CD4-positive, CD25-positive, alpha-beta regulatory T cell (primary cell): ENCODE data around the gene COX19. TPM values are rescaled to one million over a fixed set of nuclear protein-coding genes. Genes with fewer than 3 reads are reported as not detected.

Experiments used
- ATAC-seq, 2 donors: fragments of 150-1000 bp; cut with Tn5 transposase; one replicate each; pipeline ENCODE4 v1.10.0; 2021; ENCODE audit warnings: low read depth in 2 of 2, moderate number of reproducible peaks in 2 of 2, moderate library complexity in 1 of 2
- DNase-seq, 3 donors: peaks; one replicate each; pipeline versions ENCODE4 v3.0.0 to v3.0.0-alpha.2; 2012 to 2022; ENCODE audit warnings: mixed read lengths in 1 of 3
- H3K27ac ChIP-seq: one replicate; pipeline ENCODE4 v1.7.0; 2013; ENCODE audit warnings: mild to moderate bottlenecking, low read length; ENCODE audit not compliant: insufficient read depth, poor library complexity, severe bottlenecking
- H3K27me3 ChIP-seq: one replicate; pipeline ENCODE4 v1.7.0; 2013; ENCODE audit warnings: low read length; ENCODE audit not compliant: control insufficient read depth, insufficient read depth
- H3K36me3 ChIP-seq: one replicate; pipeline ENCODE4 v1.7.0; 2013; ENCODE audit warnings: mild to moderate bottlenecking, low read length, moderate library complexity; ENCODE audit not compliant: control insufficient read depth, insufficient read depth
- H3K4me1 ChIP-seq: 2 replicates; pipeline ENCODE4 v1.7.0; 2013; ENCODE audit warnings: mild to moderate bottlenecking, low read length; ENCODE audit not compliant: insufficient read depth, control insufficient read depth, poor library complexity, severe bottlenecking
- H3K4me3 ChIP-seq: one replicate; pipeline ENCODE4 v1.7.0; 2013; ENCODE audit warnings: low read depth, mild to moderate bottlenecking, low read length, moderate library complexity
- H3K9me3 ChIP-seq, 2 experiments: 1 replicate in 1 of 2; 2 replicates in 1 of 2; pipeline ENCODE4 v1.7.0; 2013; ENCODE audit warnings: low read length in 2 of 2, mild to moderate bottlenecking in 1 of 2, moderate library complexity in 1 of 2; ENCODE audit not compliant: control insufficient read depth in 2 of 2
- H3K27ac Mint-ChIP-seq, 3 donors: one replicate each; pipeline ENCODE4 v1.8.0; 2020 to 2022; ENCODE audit warnings: mild to moderate bottlenecking in 3 of 3, mixed read lengths in 3 of 3, moderate library complexity in 2 of 3
- H3K27me3 Mint-ChIP-seq: one replicate; pipeline ENCODE4 v1.8.0; 2022; ENCODE audit warnings: mild to moderate bottlenecking, mixed read lengths
- H3K36me3 Mint-ChIP-seq: one replicate; pipeline ENCODE4 v1.8.0; 2020; ENCODE audit warnings: mixed read lengths
- H3K4me1 Mint-ChIP-seq, 4 donors: one replicate each; pipeline ENCODE4 v1.8.0; 2020 to 2022; ENCODE audit warnings: mixed read lengths in 4 of 4, mild to moderate bottlenecking in 1 of 4
- H3K4me3 Mint-ChIP-seq, 4 donors: one replicate each; pipeline ENCODE4 v1.8.0; 2020 to 2022; ENCODE audit warnings: mild to moderate bottlenecking in 4 of 4, mixed read lengths in 4 of 4, moderate library complexity in 3 of 4
- H3K9me3 Mint-ChIP-seq, 7 donors: one replicate each; pipeline ENCODE4 v1.8.0; 2020 to 2022; ENCODE audit warnings: mixed read lengths in 7 of 7, mild to moderate bottlenecking in 3 of 7, moderate library complexity in 2 of 7
- polyA plus RNA-seq, 4 donors: library from polyadenylated mRNA; unstranded; fragments of 300-500 nt; fragmentation: Illumina TruSeq; gene quantifications; one replicate each; pipeline ENCODE4 v1.2.3, GENCODE V29; 2021
- total RNA-seq: library from RNA; stranded (reverse); gene quantifications from one replicate; pipeline ENCODE4 v1.2.3, GENCODE V29; 2022

COX19 gene
- total and polyA plus RNA-seq, 5 donors from 2014 or later = 18.3 to 36.8 (median 24.9) TPM

GRCh38 chr7:957418-958220, 17.7 kb downstream of the COX19 start:
- no peak overlapping the region for H3K27ac ChIP-seq
- ATAC-seq = no peak
- no peak overlapping the region for H3K27ac Mint-ChIP-seq

GRCh38 chr7:956031-956430, 19.3 kb downstream of the COX19 start:
- ATAC-seq = no peak
- Histone ChIP-seq H3K36me3 (no peaks in the 10 kb centered on the region), H3K4me3 (no peak overlapping the region), H3K9me3 (no peaks in the 10 kb centered on the region), H3K4me1 (peaks cover 7% of the 10 kb centered on the region), H3K27me3 (no peaks in the 10 kb centered on the region), H3K27ac (no peak overlapping the region)
- Mint-ChIP-seq H3K9me3 (no peaks in the 10 kb centered on the region), H3K36me3 (no peaks in the 10 kb centered on the region), H3K4me1 (peaks cover 0 to 2% (median 0%) of the 10 kb centered on the region in 4 donors), H3K4me3 (peak overlapping the region; percentile 24 to 86 (median 58)), H3K27ac (no peak overlapping the region), H3K27me3 (peaks cover 17% of the 10 kb centered on the region)
- no peak for DNase-seq

More at GRCh38 chr7:957418-958220, 17.7 kb downstream of the COX19 start:
- Mint-ChIP-seq H3K36me3 (no peaks in the 10 kb centered on the region), H3K4me3 (no peak overlapping the region), H3K9me3 (peaks cover 0 to 1% (median 0%) of the 10 kb centered on the region in 7 donors), H3K4me1 (peaks cover 0 to 6% (median 1%) of the 10 kb centered on the region in 4 donors), H3K27me3 (peaks cover 23% of the 10 kb centered on the region)
- no peak for DNase-seq
- Histone ChIP-seq H3K4me3 (no peak overlapping the region), H3K36me3 (no peaks in the 10 kb centered on the region), H3K27me3 (no peaks in the 10 kb centered on the region), H3K4me1 (peaks cover 7% of the 10 kb centered on the region), H3K9me3 (no peaks in the 10 kb centered on the region)

- Histone ChIP-seq H3K27me3 (no peaks in the 10 kb centered on the region), H3K4me1 (peaks cover 7% of the 10 kb centered on the region), H3K4me3 (no peak within 1 kb of the TSS), H3K27ac (no peak within 1 kb of the TSS), H3K9me3 (no peaks in the 10 kb centered on the region), H3K36me3 (no peaks in the 10 kb centered on the region)
- H3K36me3 Mint-ChIP-seq = no peaks in the 10 kb centered on the region
- no peak within 1 kb of the TSS for H3K27ac Mint-ChIP-seq
- peak within 1 kb of the TSS in 3 of 4 donors; percentile 74 to 81 (median 74) for H3K4me3 Mint-ChIP-seq
- peaks cover 0 to 2% (median 0%) of the 10 kb centered on the region in 4 donors for H3K4me1 Mint-ChIP-seq
- H3K9me3 Mint-ChIP-seq = no peaks in the 10 kb centered on the region
- ATAC-seq = peak; percentile 67 to 70
- peak in 2 of 3 donors; percentile 50 to 60 for DNase-seq
- peaks cover 22% of the 10 kb centered on the region for H3K27me3 Mint-ChIP-seq
These were observed 20.8 kb downstream of the COX19 start, which contains the start of gene ADAP1 for GRCh38 chr7:954330-955238. TSS of gene ADAP1 (minus strand) at chr7:954680. CDS start at chr7:954477, 203 bp downstream.

GRCh38 chr7:953547-954327, 21.6 kb downstream of the COX19 start:
- Histone ChIP-seq H3K27ac (no peak overlapping the region), H3K9me3 (no peaks in the 10 kb centered on the region), H3K4me3 (no peak overlapping the region), H3K27me3 (no peaks in the 10 kb centered on the region), H3K36me3 (no peaks in the 10 kb centered on the region), H3K4me1 (peaks cover 7% of the 10 kb centered on the region)
- no peak for DNase-seq
- Mint-ChIP-seq H3K27me3 (peaks cover 22% of the 10 kb centered on the region), H3K4me3 (peak overlapping the region in 1 of 4 donors; percentile 33), H3K27ac (no peak overlapping the region), H3K9me3 (no peaks in the 10 kb centered on the region), H3K36me3 (no peaks in the 10 kb centered on the region), H3K4me1 (peaks cover 0 to 2% (median 0%) of the 10 kb centered on the region in 4 donors)
- ATAC-seq = peak; percentile 12 to 29

- H3K36me3 ChIP-seq = no peaks in the 10 kb centered on the region
- no peak for ATAC-seq
- H3K27ac Mint-ChIP-seq = no peak overlapping the region
- H3K9me3 Mint-ChIP-seq = peaks cover 0 to 2% (median 0%) of the 10 kb centered on the region in 7 donors
- H3K4me1 Mint-ChIP-seq = peaks cover 0 to 2% (median 0%) of the 10 kb centered on the region in 4 donors
- no peaks in the 10 kb centered on the region for H3K36me3 Mint-ChIP-seq
- H3K4me3 ChIP-seq = no peak overlapping the region
- H3K27me3 Mint-ChIP-seq = peaks cover 26% of the 10 kb centered on the region
- H3K9me3 ChIP-seq = no peaks in the 10 kb centered on the region
- DNase-seq = no peak
- H3K27me3 ChIP-seq = no peaks in the 10 kb centered on the region
- H3K4me3 Mint-ChIP-seq = peak overlapping the region in 3 of 4 donors; percentile 33 to 84 (median 52)
- H3K27ac ChIP-seq = no peak overlapping the region
- peaks cover 7% of the 10 kb centered on the region for H3K4me1 ChIP-seq
These were observed 22.6 kb downstream of the COX19 start for GRCh38 chr7:952548-953441.

GRCh38 chr7:951881-952547, 23.3 kb downstream of the COX19 start:
- Histone ChIP-seq H3K9me3 (no peaks in the 10 kb centered on the region), H3K36me3 (no peaks in the 10 kb centered on the region), H3K4me3 (no peak overlapping the region), H3K4me1 (peaks cover 7% of the 10 kb centered on the region), H3K27me3 (no peaks in the 10 kb centered on the region), H3K27ac (no peak overlapping the region)
- ATAC-seq (no peak), DNase-seq (no peak)
- Mint-ChIP-seq H3K27ac (no peak overlapping the region), H3K9me3 (peaks cover 0 to 2% (median 0%) of the 10 kb centered on the region in 7 donors), H3K36me3 (no peaks in the 10 kb centered on the region), H3K4me1 (peaks cover 0 to 2% (median 0%) of the 10 kb centered on the region in 4 donors), H3K4me3 (peak overlapping the region in 2 of 4 donors; percentile 52 to 84), H3K27me3 (peaks cover 23% of the 10 kb centered on the region)
